K562 (cell line): ENCODE data around the gene HMGA1. TPM values are rescaled to one million over a fixed set of nuclear protein-coding genes. Genes with fewer than 3 reads are reported as not detected.

ENCODE experiments used
- CAMTA2 ChIP-seq: fragments of 250-450 bp; sonication (Bioruptor Pico); conservative IDR thresholded peaks from 2 replicates; pipeline ENCODE4 v1.5.1; 2022
- CC2D1A ChIP-seq: fragments of 450-650 bp; IDR thresholded peaks from 2 replicates; pipeline ENCODE4 v1.6.1; 2017; ENCODE audit warnings: mild to moderate bottlenecking
- MCM7 ChIP-seq, 2 experiments: fragments of 450-650 bp; IDR thresholded peaks; 2 replicates each; pipeline ENCODE4 v1.6.1; 2016 to 2018
- MED1 ChIP-seq: sonication (generic); formaldehyde crosslinking; IDR thresholded peaks from 2 replicates; pipeline ENCODE4 v1.8.1; 2023; ENCODE audit warnings: missing genetic modification reagents, borderline replicate concordance
- NCOA4 ChIP-seq: fragments of 450-650 bp; IDR thresholded peaks from 2 replicates; pipeline ENCODE4 v1.6.1; 2018; ENCODE audit warnings: mild to moderate bottlenecking; ENCODE audit not compliant: partially characterized antibody
- NFXL1 ChIP-seq: fragments of 450-650 bp; formaldehyde crosslinking; IDR thresholded peaks from 2 replicates; pipeline ENCODE4 v1.4.0; 2021; ENCODE audit warnings: mild to moderate bottlenecking
- PHTF2 ChIP-seq: fragments of 250-450 bp; sonication (Bioruptor Pico); IDR thresholded peaks from 2 replicates; pipeline ENCODE4 v1.5.0; 2021; ENCODE audit warnings: mild to moderate bottlenecking
- SMAD1 ChIP-seq: fragments of 150-350 bp; IDR thresholded peaks from 2 replicates; pipeline ENCODE4 v1.6.1; 2014; ENCODE audit warnings: low read length, low read depth; ENCODE audit not compliant: partially characterized antibody
- TAF9B ChIP-seq: fragments of 450-650 bp; IDR thresholded peaks from 2 replicates; pipeline ENCODE4 v1.6.1; 2018; ENCODE audit warnings: mild to moderate bottlenecking; ENCODE audit not compliant: partially characterized antibody
- TCF15 ChIP-seq: fragments of 250-450 bp; sonication (Bioruptor Pico); IDR thresholded peaks from 2 replicates; pipeline ENCODE4 v1.8.0; 2022; ENCODE audit warnings: moderate library complexity, mild to moderate bottlenecking, inconsistent platforms
- TCF7 ChIP-seq: sonication (generic); IDR thresholded peaks from 2 replicates; pipeline ENCODE4 v1.6.1; 2016; ENCODE audit warnings: antibody characterized with exemption, borderline replicate concordance
- ZFX ChIP-seq: sonication (generic); formaldehyde crosslinking; IDR thresholded peaks from 2 replicates; pipeline ENCODE4 v1.8.0; 2022; ENCODE audit warnings: mild to moderate bottlenecking, missing genetic modification reagents, moderate library complexity
- ZKSCAN3 ChIP-seq: fragments of 250-450 bp; sonication (Bioruptor Pico); IDR thresholded peaks from 2 replicates; pipeline ENCODE4 v1.4.0; 2020
- ZNF174 ChIP-seq: fragments of 250-450 bp; sonication (Bioruptor Pico); IDR thresholded peaks from 2 replicates; pipeline ENCODE4 v1.4.0; 2020; ENCODE audit warnings: mild to moderate bottlenecking
- ZNF175 ChIP-seq: fragments of 200-800 bp; sonication (Bioruptor generic); IDR thresholded peaks from 2 replicates; pipeline ENCODE4 v1.6.1; 2016; ENCODE audit warnings: low read depth, mild to moderate bottlenecking, missing genetic modification characterization, missing compliant biosample characterization
- ZNF24 ChIP-seq: fragments of 450-650 bp; IDR thresholded peaks from 2 replicates; pipeline ENCODE4 v1.6.1; 2016
- ZNF408 ChIP-seq: fragments of 250-450 bp; sonication (Bioruptor Pico); IDR thresholded peaks from 2 replicates; pipeline ENCODE4 v1.4.0; 2020; ENCODE audit warnings: low read depth, mild to moderate bottlenecking, moderate library complexity
- ZNF551 ChIP-seq: fragments of 250-450 bp; sonication (Bioruptor Pico); IDR thresholded peaks from 2 replicates; pipeline ENCODE4 v1.5.0; 2021; ENCODE audit warnings: mild to moderate bottlenecking, moderate library complexity
- ZNF589 ChIP-seq: fragments of 200-800 bp; sonication (Bioruptor generic); IDR thresholded peaks from 2 replicates; pipeline ENCODE4 v1.6.1; 2016; ENCODE audit warnings: low read depth, missing genetic modification characterization, missing compliant biosample characterization
- ZNF830 ChIP-seq: fragments of 250-450 bp; sonication (Bioruptor Pico); IDR thresholded peaks from 2 replicates; pipeline ENCODE4 v1.5.0; 2021; ENCODE audit warnings: mild to moderate bottlenecking
- ZSCAN32 ChIP-seq: fragments of 450-650 bp; formaldehyde crosslinking; IDR thresholded peaks from 2 replicates; pipeline ENCODE4 v1.4.0; 2020; ENCODE audit warnings: mild to moderate bottlenecking, moderate library complexity
- polyA plus RNA-seq, 8 experiments: library from polyadenylated mRNA; depleted of rRNA in 4 of 8; stranded (reverse) in 5 of 8; unstranded in 3 of 8; fragments of >200 nt; fragmentation: Nextera tagmentation in 2 of 8; fragmentation: Illumina TruSeq in 1 of 8; extraction: Ambion mirVana in 2 of 8; extraction: Trizol in 1 of 8; gene quantifications; 2 replicates each; pipeline versions ENCODE4 v1.2.1 to v1.2.3, GENCODE V29; 2011 to 2014; ENCODE audit warnings: inconsistent platforms in 1 of 8, missing spikeins in 1 of 8
- total RNA-seq, 7 experiments: library from RNA; depleted of rRNA in 6 of 7; stranded (reverse); fragments of >200 nt in 6 of 7; fragmentation: Illumina TruSeq in 2 of 7; extraction: Trizol in 2 of 7; gene quantifications; 2 replicates each; pipeline versions ENCODE4 v1.2.1 to v1.2.3, GENCODE V29; 2011 to 2021; ENCODE audit warnings: low replicate concordance in 1 of 7
- TF ChIP-seq, protein P1 (sequence below): fragments of 200-800 bp; sonication (Bioruptor generic); IDR thresholded peaks from 2 replicates; pipeline ENCODE4 v1.6.1; 2017; ENCODE audit warnings: missing genetic modification characterization, missing compliant biosample characterization
- TF ChIP-seq, protein P2 (sequence below): fragments of 250-450 bp; sonication (Bioruptor Pico); IDR thresholded peaks from 2 replicates; pipeline ENCODE4 v1.9.0; 2021; ENCODE audit warnings: mild to moderate bottlenecking
- TF ChIP-seq, protein P3 (sequence below): fragments of 450-650 bp; formaldehyde crosslinking; IDR thresholded peaks from 2 replicates; pipeline ENCODE4 v1.4.0; 2020; ENCODE audit warnings: mild to moderate bottlenecking, moderate library complexity
- TF ChIP-seq, protein P4 (sequence below): sonication (generic); formaldehyde crosslinking; IDR thresholded peaks from 2 replicates; pipeline ENCODE4 v1.4.0; 2020; ENCODE audit warnings: mild to moderate bottlenecking, missing genetic modification reagents

The HMGA1 gene
- total and polyA plus RNA-seq, 9 of the 15 experiments (the other 6 are each of a cell fraction or from before 2014, with no cell fraction given): 27.8 to 1,947 (median 594) TPM

- TF ChIP-seq, protein P1, sequence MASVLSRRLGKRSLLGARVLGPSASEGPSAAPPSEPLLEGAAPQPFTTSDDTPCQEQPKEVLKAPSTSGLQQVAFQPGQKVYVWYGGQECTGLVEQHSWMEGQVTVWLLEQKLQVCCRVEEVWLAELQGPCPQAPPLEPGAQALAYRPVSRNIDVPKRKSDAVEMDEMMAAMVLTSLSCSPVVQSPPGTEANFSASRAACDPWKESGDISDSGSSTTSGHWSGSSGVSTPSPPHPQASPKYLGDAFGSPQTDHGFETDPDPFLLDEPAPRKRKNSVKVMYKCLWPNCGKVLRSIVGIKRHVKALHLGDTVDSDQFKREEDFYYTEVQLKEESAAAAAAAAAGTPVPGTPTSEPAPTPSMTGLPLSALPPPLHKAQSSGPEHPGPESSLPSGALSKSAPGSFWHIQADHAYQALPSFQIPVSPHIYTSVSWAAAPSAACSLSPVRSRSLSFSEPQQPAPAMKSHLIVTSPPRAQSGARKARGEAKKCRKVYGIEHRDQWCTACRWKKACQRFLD: peak; percentile 56; the same call in 1 of the 2 replicates
- TF ChIP-seq ZFX (CRISPR knock-in tag) (0 out of 2 replicates have a peak, but pooled peaks have one; percentile 30), ZNF174 (no peak), ZNF24 (no peak; the same call in 1 of the 2 replicates), NCOA4 (no peak), CC2D1A (peak; percentile 75; the same call in 1 of the 2 replicates), CAMTA2 (CRISPR knock-in tag) (no peak), SMAD1 (no peak), TCF15 (CRISPR knock-in tag) (no peak), MED1 (CRISPR knock-in tag) (no peak), ZNF551 (no peak), ZNF589 (CRISPR knock-in tag) (no peak), TCF7 (peak; percentile 96), MCM7 (IDR thresholded peaks at IDR 0.05) (no peak), ZNF408 (CRISPR knock-in tag) (no peak), ZNF830 (CRISPR knock-in tag) (no peak), ZNF175 (no peak), NFXL1 (CRISPR knock-in tag) (no peak), TAF9B (no peak), PHTF2 (CRISPR knock-in tag) (no peak), ZKSCAN3 (CRISPR knock-in tag) (no peak), ZSCAN32 (CRISPR knock-in tag) (no peak)
- TF ChIP-seq, protein P2, sequence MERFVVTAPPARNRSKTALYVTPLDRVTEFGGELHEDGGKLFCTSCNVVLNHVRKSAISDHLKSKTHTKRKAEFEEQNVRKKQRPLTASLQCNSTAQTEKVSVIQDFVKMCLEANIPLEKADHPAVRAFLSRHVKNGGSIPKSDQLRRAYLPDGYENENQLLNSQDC: no peak
- TF ChIP-seq, protein P3, sequence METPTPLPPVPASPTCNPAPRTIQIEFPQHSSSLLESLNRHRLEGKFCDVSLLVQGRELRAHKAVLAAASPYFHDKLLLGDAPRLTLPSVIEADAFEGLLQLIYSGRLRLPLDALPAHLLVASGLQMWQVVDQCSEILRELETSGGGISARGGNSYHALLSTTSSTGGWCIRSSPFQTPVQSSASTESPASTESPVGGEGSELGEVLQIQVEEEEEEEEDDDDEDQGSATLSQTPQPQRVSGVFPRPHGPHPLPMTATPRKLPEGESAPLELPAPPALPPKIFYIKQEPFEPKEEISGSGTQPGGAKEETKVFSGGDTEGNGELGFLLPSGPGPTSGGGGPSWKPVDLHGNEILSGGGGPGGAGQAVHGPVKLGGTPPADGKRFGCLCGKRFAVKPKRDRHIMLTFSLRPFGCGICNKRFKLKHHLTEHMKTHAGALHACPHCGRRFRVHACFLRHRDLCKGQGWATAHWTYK (CRISPR knock-in tag): no peak
- TF ChIP-seq, protein P4, sequence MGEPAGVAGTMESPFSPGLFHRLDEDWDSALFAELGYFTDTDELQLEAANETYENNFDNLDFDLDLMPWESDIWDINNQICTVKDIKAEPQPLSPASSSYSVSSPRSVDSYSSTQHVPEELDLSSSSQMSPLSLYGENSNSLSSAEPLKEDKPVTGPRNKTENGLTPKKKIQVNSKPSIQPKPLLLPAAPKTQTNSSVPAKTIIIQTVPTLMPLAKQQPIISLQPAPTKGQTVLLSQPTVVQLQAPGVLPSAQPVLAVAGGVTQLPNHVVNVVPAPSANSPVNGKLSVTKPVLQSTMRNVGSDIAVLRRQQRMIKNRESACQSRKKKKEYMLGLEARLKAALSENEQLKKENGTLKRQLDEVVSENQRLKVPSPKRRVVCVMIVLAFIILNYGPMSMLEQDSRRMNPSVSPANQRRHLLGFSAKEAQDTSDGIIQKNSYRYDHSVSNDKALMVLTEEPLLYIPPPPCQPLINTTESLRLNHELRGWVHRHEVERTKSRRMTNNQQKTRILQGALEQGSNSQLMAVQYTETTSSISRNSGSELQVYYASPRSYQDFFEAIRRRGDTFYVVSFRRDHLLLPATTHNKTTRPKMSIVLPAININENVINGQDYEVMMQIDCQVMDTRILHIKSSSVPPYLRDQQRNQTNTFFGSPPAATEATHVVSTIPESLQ (CRISPR knock-in tag): no peak
Measured at GRCh38 chr6:34284563-34285447, 48.1 kb downstream of the HMGA1 start (continued).
